ENCODE measurements around the gene ITM2B. TPM values are rescaled to one million over a fixed set of nuclear protein-coding genes. Genes with fewer than 3 reads are reported as not detected.

ITM2B gene
- total RNA-seq, 1 donor from 2014 or later = 244 TPM

DNA sequence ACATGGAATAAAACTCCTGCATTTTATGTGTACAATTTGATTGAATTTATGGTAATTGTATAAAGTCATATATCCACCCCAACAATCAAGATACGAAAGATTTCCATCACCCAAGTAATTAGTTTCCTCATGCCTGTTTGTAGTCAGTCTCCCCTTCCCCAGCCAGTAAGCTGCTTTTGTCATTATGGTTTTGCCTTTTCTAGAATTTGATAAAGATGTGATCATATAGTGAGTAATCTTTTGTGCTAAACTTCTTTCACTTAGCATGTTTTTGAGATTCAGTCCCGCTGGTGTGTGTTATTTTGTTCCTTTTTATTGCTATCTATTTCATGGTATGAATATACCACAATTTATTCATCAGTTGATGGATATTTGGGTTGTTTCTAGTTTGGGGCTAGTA is 16.0 kb downstream of the ITM2B start:
- DNase-seq (ENCODE audit: low spot score in 2 of 2, unreplicated experiment in 2 of 2) = no peak
- Mint-ChIP-seq H3K9me3 (no peaks in the 10 kb centered on the region), H3K27ac (no peak overlapping the region), H3K36me3 (peaks cover 7% of the 10 kb centered on the region), H3K27me3 (ENCODE audit: low read depth) (no peaks in the 10 kb centered on the region), H3K4me3 (no peak overlapping the region), H3K4me1 (peaks cover 5% of the 10 kb centered on the region)
- TF ChIP-seq, protein P1, sequence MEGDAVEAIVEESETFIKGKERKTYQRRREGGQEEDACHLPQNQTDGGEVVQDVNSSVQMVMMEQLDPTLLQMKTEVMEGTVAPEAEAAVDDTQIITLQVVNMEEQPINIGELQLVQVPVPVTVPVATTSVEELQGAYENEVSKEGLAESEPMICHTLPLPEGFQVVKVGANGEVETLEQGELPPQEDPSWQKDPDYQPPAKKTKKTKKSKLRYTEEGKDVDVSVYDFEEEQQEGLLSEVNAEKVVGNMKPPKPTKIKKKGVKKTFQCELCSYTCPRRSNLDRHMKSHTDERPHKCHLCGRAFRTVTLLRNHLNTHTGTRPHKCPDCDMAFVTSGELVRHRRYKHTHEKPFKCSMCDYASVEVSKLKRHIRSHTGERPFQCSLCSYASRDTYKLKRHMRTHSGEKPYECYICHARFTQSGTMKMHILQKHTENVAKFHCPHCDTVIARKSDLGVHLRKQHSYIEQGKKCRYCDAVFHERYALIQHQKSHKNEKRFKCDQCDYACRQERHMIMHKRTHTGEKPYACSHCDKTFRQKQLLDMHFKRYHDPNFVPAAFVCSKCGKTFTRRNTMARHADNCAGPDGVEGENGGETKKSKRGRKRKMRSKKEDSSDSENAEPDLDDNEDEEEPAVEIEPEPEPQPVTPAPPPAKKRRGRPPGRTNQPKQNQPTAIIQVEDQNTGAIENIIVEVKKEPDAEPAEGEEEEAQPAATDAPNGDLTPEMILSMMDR (IDR thresholded peaks at IDR 0.05; ENCODE audit: unreplicated experiment) = no peak

DNA sequence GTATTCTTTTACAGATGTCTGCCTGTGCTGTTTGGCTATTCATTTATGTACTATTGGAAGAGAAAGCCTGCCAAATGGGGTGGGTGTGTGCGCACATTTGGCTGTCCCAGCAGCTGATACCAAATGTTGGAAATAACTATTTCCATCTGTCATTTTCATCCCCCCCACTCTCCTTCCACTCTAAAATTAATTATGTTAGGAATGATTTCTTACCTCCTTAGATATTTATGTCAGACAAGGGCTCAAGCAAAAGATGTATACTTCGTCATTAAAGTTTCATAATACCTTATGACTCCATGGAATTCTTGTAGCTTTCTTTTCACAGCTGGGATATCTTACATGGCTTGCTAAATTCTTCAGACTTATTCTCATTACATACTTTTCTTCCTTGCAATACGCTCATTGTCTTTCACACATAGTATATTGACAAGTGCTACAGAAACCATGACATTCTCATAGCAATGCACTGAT is 18.6 kb downstream of the ITM2B start:
- Mint-ChIP-seq H3K36me3 (peaks cover 17% of the 10 kb centered on the region), H3K27ac (peak overlapping the region; percentile 64), H3K9me3 (no peaks in the 10 kb centered on the region), H3K4me3 (no peak overlapping the region), H3K4me1 (peaks cover 5% of the 10 kb centered on the region), H3K27me3 (ENCODE audit: low read depth) (no peaks in the 10 kb centered on the region)
- TF ChIP-seq, protein P1 (IDR thresholded peaks at IDR 0.05; ENCODE audit: unreplicated experiment) = no peak
- DNase-seq (ENCODE audit: low spot score in 2 of 2, unreplicated experiment in 2 of 2) = no peak

DNA sequence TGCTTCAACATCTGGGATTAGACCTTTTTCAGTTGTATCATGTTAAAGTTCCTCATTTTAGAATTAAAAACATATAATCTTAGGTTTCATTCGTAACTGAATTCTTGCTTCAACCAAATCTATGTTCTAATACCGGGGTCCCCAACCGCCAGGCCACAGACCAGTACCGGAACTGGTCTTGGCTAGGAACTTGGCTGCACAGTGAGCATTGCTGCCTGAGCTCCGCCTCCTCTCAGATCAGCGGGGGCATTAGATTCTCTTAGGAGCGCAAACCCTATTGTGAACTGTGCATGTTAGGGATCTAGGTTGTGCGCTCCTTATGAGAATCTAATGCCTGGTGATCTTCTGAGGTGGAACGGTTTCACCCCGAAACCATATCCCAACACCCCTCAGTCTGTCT is 19.2 kb downstream of the ITM2B start:
- Mint-ChIP-seq H3K9me3 (no peaks in the 10 kb centered on the region), H3K27me3 (ENCODE audit: low read depth) (no peaks in the 10 kb centered on the region), H3K4me1 (peaks cover 5% of the 10 kb centered on the region), H3K4me3 (no peak overlapping the region), H3K36me3 (peaks cover 19% of the 10 kb centered on the region), H3K27ac (no peak overlapping the region)
- DNase-seq (ENCODE audit: low spot score in 2 of 2, unreplicated experiment in 2 of 2) = no peak
- TF ChIP-seq, protein P1 (IDR thresholded peaks at IDR 0.05; ENCODE audit: unreplicated experiment) = no peak

DNA sequence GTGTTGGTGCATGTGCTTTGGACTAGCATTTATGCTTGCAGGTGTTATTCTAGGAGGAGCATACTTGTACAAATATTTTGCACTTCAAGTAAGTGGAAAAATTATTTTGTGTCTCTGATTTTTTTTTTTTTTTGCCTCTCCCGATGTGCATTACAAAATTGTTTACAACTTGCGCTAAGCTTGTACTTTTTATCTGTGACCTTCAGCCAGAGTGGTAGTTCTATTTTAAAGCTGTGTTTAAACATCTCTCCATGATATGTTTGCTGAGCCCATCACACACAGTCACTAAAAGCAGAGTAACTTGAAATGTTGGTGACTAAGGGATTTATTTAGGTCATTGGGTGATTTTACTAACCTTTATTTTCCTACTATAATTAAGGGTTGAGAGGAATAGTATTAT is 20.8 kb downstream of the ITM2B start:
- peaks cover 7% of the 10 kb centered on the region for H3K4me1 Mint-ChIP-seq
- H3K4me3 Mint-ChIP-seq = no peak overlapping the region
- H3K9me3 Mint-ChIP-seq = no peaks in the 10 kb centered on the region
- H3K27me3 Mint-ChIP-seq (ENCODE audit: low read depth) = no peaks in the 10 kb centered on the region
- H3K36me3 Mint-ChIP-seq = peaks cover 29% of the 10 kb centered on the region
- no peak overlapping the region for H3K27ac Mint-ChIP-seq
- TF ChIP-seq, protein P1 (IDR thresholded peaks at IDR 0.05; ENCODE audit: unreplicated experiment) = no peak
- DNase-seq (ENCODE audit: low spot score in 2 of 2, unreplicated experiment in 2 of 2) = no peak

- TF ChIP-seq, protein P1 (IDR thresholded peaks at IDR 0.05; ENCODE audit: unreplicated experiment) = no peak
- peaks cover 7% of the 10 kb centered on the region for H3K4me1 Mint-ChIP-seq
These were observed 22.1 kb downstream of the ITM2B start for GRCh38 chr13:48255090-48255489.

DNA sequence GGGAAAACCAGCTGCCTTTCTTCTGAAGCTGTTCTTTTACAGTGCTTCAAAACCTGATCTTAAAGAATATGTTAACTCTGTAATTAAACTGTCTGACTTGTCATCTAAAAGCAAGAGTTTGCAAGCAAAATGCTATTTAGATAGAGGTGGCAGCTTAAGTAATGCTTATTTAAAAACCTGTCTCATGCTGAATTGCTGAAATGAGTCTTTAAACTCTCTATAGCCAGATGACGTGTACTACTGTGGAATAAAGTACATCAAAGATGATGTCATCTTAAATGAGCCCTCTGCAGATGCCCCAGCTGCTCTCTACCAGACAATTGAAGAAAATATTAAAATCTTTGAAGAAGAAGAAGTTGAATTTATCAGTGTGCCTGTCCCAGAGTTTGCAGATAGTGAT is 22.9 kb downstream of the ITM2B start:
- Mint-ChIP-seq H3K27ac (no peak overlapping the region), H3K27me3 (ENCODE audit: low read depth) (no peaks in the 10 kb centered on the region), H3K9me3 (no peaks in the 10 kb centered on the region), H3K36me3 (peaks cover 45% of the 10 kb centered on the region), H3K4me3 (no peak overlapping the region), H3K4me1 (peaks cover 7% of the 10 kb centered on the region)
- DNase-seq (ENCODE audit: low spot score in 2 of 2, unreplicated experiment in 2 of 2) = no peak
- TF ChIP-seq, protein P1 (IDR thresholded peaks at IDR 0.05; ENCODE audit: unreplicated experiment) = no peak

More at GRCh38 chr13:48255090-48255489, 22.1 kb downstream of the ITM2B start:
- Mint-ChIP-seq H3K4me3 (no peak overlapping the region), H3K27me3 (ENCODE audit: low read depth) (no peaks in the 10 kb centered on the region), H3K36me3 (peaks cover 40% of the 10 kb centered on the region), H3K9me3 (no peaks in the 10 kb centered on the region), H3K27ac (no peak overlapping the region)
- no peak for DNase-seq (ENCODE audit: low spot score in 2 of 2, unreplicated experiment in 2 of 2)
